Measurements from ENCODE around the gene SNAPC2.
A peak's percentile ranks its signal among the peaks of the same experiment; 100 is the strongest.

SNAPC2 gene

GRCh38 chr19:7923295-7924191 is 3.4 kb downstream of the SNAPC2 start:
- DNase-seq = no peak

- DNase-seq = no peak
Observed at GRCh38 chr19:7924241-7924640, 4.1 kb downstream of the SNAPC2 start.

GRCh38 chr19:7924651-7925170 is 4.6 kb downstream of the SNAPC2 start:
- DNase-seq = no peak

- peak; percentile 86 for DNase-seq
Observed at GRCh38 chr19:7925171-7925851, 5.2 kb downstream of the SNAPC2 start.

GRCh38 chr19:7926021-7926726 is 6.0 kb downstream of the SNAPC2 start, which contains the start of gene CTXN1:
TSS of gene CTXN1 (minus strand) at chr19:7926135. CDS start at chr19:7925538, 597 bp downstream.
- DNase-seq = peak; percentile 84

- DNase-seq = no peak
Observed at GRCh38 chr19:7926727-7927604, 6.8 kb downstream of the SNAPC2 start.

- DNase-seq = no peak
Observed at GRCh38 chr19:7927605-7928333, 7.6 kb downstream of the SNAPC2 start.

- DNase-seq = no peak
Observed at GRCh38 chr19:7928334-7928706, 8.2 kb downstream of the SNAPC2 start.

- peak; percentile 64 for DNase-seq
Observed at GRCh38 chr19:7928741-7929701, 8.9 kb downstream of the SNAPC2 start.

GRCh38 chr19:7930030-7930429 is 9.9 kb downstream of the SNAPC2 start:
- peak; percentile 30 for DNase-seq

- no peak for DNase-seq
Observed at GRCh38 chr19:7930765-7931164, 10.6 kb downstream of the SNAPC2 start.

GRCh38 chr19:7931221-7932061 is 11.3 kb downstream of the SNAPC2 start:
- DNase-seq = no peak

GRCh38 chr19:7932276-7932929 is 12.3 kb downstream of the SNAPC2 start:
- no peak for DNase-seq

GRCh38 chr19:7932930-7933300 is 12.8 kb downstream of the SNAPC2 start:
- DNase-seq = no peak

GRCh38 chr19:7933411-7933810 is 13.3 kb downstream of the SNAPC2 start:
- DNase-seq = no peak

GRCh38 chr19:7933828-7934725 is 13.9 kb downstream of the SNAPC2 start:
- DNase-seq = no peak

- DNase-seq = no peak
Observed at GRCh38 chr19:7934766-7935165, 14.6 kb downstream of the SNAPC2 start.

GRCh38 chr19:7940841-7941240 is 20.7 kb downstream of the SNAPC2 start:
- no peak for DNase-seq
